HL-60 (cell line): Measurements from ENCODE around the gene IGFBP2.

ENCODE experiments used
- DNase-seq, 2 experiments: peaks; one replicate each; pipeline ENCODE4 v3.0.0-alpha.2; 2010 to 2020; ENCODE audit warnings: low read depth in 1 of 2, low spot score in 1 of 2
- H3K27ac ChIP-seq: fragments of 250-450 bp; sonication (Bioruptor Pico); replicated peaks from 2 replicates; pipeline ENCODE4 v1.5.1; 2020; ENCODE audit warnings: mild to moderate bottlenecking, moderate library complexity
- H3K27me3 ChIP-seq: fragments of 250-450 bp; sonication (Bioruptor Pico); 2 replicates; pipeline ENCODE4 v1.5.1; 2021; ENCODE audit warnings: mild to moderate bottlenecking, moderate library complexity; ENCODE audit not compliant: insufficient read depth, poor library complexity, severe bottlenecking
- H3K4me3 ChIP-seq: replicated peaks from 2 replicates; pipeline ENCODE4 v1.5.1; 2011; ENCODE audit warnings: mild to moderate bottlenecking, control low read depth, low read length; ENCODE audit not compliant: insufficient read depth
- GABPA ChIP-seq: IDR thresholded peaks from 2 replicates; pipeline ENCODE4 v1.6.1; 2012; ENCODE audit warnings: low read depth
- POLR2AphosphoS5 ChIP-seq: IDR thresholded peaks from 2 replicates; pipeline ENCODE4 v1.6.1; 2012; ENCODE audit warnings: low read depth
- SPI1 ChIP-seq: IDR thresholded peaks from 2 replicates; pipeline ENCODE4 v1.6.1; 2012; ENCODE audit warnings: low read depth, mild to moderate bottlenecking, borderline replicate concordance
- TF ChIP-seq, protein P1 (sequence below): IDR thresholded peaks from one replicate; pipeline ENCODE4 v1.5.1; 2011; ENCODE audit warnings: low read length, control low read depth, inconsistent platforms; ENCODE audit not compliant: insufficient read depth
- TF ChIP-seq, protein P2 (sequence below): IDR thresholded peaks from 2 replicates; pipeline ENCODE4 v1.6.1; 2012; ENCODE audit warnings: low read depth; ENCODE audit not compliant: insufficient replicate concordance

Gene IGFBP2

GRCh38 chr2:216621292-216621691, 11.9 kb upstream of the IGFBP2 start:
- H3K27ac ChIP-seq = no peak overlapping the region
- DNase-seq = no peak
- H3K4me3 ChIP-seq = no peak overlapping the region
- TF ChIP-seq GABPA (no peak), SPI1 (no peak), POLR2AphosphoS5 (no peak)
- TF ChIP-seq, protein P1, sequence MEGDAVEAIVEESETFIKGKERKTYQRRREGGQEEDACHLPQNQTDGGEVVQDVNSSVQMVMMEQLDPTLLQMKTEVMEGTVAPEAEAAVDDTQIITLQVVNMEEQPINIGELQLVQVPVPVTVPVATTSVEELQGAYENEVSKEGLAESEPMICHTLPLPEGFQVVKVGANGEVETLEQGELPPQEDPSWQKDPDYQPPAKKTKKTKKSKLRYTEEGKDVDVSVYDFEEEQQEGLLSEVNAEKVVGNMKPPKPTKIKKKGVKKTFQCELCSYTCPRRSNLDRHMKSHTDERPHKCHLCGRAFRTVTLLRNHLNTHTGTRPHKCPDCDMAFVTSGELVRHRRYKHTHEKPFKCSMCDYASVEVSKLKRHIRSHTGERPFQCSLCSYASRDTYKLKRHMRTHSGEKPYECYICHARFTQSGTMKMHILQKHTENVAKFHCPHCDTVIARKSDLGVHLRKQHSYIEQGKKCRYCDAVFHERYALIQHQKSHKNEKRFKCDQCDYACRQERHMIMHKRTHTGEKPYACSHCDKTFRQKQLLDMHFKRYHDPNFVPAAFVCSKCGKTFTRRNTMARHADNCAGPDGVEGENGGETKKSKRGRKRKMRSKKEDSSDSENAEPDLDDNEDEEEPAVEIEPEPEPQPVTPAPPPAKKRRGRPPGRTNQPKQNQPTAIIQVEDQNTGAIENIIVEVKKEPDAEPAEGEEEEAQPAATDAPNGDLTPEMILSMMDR = no peak
- TF ChIP-seq, protein P2, sequence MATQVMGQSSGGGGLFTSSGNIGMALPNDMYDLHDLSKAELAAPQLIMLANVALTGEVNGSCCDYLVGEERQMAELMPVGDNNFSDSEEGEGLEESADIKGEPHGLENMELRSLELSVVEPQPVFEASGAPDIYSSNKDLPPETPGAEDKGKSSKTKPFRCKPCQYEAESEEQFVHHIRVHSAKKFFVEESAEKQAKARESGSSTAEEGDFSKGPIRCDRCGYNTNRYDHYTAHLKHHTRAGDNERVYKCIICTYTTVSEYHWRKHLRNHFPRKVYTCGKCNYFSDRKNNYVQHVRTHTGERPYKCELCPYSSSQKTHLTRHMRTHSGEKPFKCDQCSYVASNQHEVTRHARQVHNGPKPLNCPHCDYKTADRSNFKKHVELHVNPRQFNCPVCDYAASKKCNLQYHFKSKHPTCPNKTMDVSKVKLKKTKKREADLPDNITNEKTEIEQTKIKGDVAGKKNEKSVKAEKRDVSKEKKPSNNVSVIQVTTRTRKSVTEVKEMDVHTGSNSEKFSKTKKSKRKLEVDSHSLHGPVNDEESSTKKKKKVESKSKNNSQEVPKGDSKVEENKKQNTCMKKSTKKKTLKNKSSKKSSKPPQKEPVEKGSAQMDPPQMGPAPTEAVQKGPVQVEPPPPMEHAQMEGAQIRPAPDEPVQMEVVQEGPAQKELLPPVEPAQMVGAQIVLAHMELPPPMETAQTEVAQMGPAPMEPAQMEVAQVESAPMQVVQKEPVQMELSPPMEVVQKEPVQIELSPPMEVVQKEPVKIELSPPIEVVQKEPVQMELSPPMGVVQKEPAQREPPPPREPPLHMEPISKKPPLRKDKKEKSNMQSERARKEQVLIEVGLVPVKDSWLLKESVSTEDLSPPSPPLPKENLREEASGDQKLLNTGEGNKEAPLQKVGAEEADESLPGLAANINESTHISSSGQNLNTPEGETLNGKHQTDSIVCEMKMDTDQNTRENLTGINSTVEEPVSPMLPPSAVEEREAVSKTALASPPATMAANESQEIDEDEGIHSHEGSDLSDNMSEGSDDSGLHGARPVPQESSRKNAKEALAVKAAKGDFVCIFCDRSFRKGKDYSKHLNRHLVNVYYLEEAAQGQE = no peak
- no peaks in the 10 kb centered on the region for H3K27me3 ChIP-seq

- no peak for DNase-seq
- no peak overlapping the region for H3K27ac ChIP-seq
- H3K4me3 ChIP-seq = no peak overlapping the region
- H3K27me3 ChIP-seq = no peaks in the 10 kb centered on the region
- no peak for TF ChIP-seq POLR2AphosphoS5
- TF ChIP-seq GABPA = no peak
- TF ChIP-seq, protein P1 = no peak
- TF ChIP-seq, protein P2 = no peak
- no peak for TF ChIP-seq SPI1
Observed at GRCh38 chr2:216622526-216622925, 10.7 kb upstream of the IGFBP2 start.

GRCh38 chr2:216624251-216624650, 9.0 kb upstream of the IGFBP2 start:
- no peak for DNase-seq
- no peak for TF ChIP-seq SPI1
- TF ChIP-seq, protein P2 = no peak
- TF ChIP-seq, protein P1 = no peak
- TF ChIP-seq GABPA = no peak
- no peak for TF ChIP-seq POLR2AphosphoS5
- H3K27ac ChIP-seq = no peak overlapping the region
- H3K27me3 ChIP-seq = no peaks in the 10 kb centered on the region
- no peak overlapping the region for H3K4me3 ChIP-seq
